ENCODE data around the gene CALHM5.

CALHM5 gene

DNA sequence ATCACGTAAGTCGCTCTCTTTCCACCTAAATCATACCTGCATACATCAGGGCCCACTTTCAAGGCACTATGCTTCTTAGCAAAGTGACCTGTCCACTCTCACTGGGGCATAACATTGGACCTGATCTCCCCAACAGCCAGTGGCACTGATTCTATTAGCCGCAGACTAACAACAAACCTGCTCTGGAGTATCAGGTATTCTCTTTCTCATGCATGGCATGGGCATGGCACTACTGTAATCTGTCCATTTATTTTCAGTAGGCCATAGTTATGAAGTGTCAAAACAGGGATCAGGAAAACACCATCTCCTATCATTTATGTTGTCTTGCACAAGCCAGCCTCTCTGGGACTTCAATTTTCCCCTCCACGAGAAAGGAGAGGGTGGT is 50.6 kb downstream of the CALHM5 start:
- no peak for TF ChIP-seq ZFX (IDR thresholded peaks at IDR 0.05)
- TF ChIP-seq, protein P1, sequence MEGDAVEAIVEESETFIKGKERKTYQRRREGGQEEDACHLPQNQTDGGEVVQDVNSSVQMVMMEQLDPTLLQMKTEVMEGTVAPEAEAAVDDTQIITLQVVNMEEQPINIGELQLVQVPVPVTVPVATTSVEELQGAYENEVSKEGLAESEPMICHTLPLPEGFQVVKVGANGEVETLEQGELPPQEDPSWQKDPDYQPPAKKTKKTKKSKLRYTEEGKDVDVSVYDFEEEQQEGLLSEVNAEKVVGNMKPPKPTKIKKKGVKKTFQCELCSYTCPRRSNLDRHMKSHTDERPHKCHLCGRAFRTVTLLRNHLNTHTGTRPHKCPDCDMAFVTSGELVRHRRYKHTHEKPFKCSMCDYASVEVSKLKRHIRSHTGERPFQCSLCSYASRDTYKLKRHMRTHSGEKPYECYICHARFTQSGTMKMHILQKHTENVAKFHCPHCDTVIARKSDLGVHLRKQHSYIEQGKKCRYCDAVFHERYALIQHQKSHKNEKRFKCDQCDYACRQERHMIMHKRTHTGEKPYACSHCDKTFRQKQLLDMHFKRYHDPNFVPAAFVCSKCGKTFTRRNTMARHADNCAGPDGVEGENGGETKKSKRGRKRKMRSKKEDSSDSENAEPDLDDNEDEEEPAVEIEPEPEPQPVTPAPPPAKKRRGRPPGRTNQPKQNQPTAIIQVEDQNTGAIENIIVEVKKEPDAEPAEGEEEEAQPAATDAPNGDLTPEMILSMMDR (conservative IDR thresholded peaks at IDR 0.05) = no peak

DNA sequence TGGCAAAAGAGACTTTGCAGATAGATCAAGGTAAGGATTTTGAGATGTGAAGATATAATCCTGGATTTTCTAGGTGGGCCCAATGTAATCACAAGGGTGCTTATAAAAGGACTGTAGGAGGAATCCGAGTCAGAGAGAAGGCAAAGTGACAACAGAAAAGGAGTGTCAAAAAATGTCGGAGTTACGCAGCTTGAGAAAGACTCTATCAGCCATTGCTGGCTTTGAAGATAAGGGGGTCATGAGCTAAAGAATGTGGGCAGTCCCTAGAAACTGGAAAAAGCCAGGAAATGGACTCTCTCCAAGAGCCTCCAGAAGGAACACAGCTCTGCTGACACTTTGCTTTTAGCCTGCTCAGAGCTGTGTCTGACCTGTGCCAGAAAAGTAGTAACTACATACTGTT is 51.2 kb downstream of the CALHM5 start:
- TF ChIP-seq, protein P1 (conservative IDR thresholded peaks at IDR 0.05) = no peak
- TF ChIP-seq ZFX (IDR thresholded peaks at IDR 0.05) = no peak
- H3K27ac ChIP-seq = no peak overlapping the region

More for the DNA sequence above, 50.6 kb downstream of the CALHM5 start:
- H3K27ac ChIP-seq = no peak overlapping the region

DNA sequence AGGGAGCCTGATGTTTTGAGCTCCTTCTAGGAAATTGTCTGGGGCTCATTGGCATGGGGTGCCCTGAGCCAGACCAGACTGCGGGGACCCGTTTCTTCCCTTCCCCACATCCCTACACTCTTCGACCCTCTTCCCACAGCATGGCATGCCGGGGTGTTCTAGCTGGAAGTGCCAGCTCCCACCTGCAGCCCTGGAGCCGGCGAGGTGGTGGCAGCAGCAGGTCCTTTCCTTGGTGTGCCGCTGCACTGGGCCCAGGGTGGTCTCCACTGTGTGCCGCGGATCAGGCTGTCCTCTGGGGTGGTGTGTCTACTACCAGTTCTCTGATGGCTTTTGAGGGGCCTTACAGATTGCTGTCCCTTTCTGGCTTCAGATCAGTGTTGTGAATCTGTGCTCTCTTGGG is 52.4 kb downstream of the CALHM5 start:
- no peak overlapping the region for H3K27ac ChIP-seq
- TF ChIP-seq, protein P1 (conservative IDR thresholded peaks at IDR 0.05) = no peak
- TF ChIP-seq ZFX (IDR thresholded peaks at IDR 0.05) = no peak

DNA sequence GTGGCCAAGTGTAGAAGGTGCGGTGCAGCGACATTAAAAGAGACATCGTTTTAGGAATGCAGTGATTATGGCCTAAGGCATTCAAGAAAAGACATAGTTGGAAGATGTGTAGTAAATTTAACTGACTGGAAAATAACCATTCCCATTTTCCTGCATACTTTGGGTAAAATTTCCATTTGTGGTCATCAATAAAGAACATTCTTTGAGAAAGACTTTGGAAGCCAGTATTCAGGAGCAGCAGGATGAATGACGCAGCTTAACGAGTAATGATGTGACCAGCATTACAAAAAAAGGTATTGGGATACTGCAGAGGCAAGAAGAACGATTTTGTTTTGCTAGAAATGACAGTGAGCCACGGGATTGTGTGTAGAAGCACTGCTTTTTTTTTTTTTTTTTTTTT is 52.9 kb downstream of the CALHM5 start:
- TF ChIP-seq ZFX (IDR thresholded peaks at IDR 0.05) = no peak
- TF ChIP-seq, protein P1 (conservative IDR thresholded peaks at IDR 0.05) = no peak
- H3K27ac ChIP-seq = no peak overlapping the region

DNA sequence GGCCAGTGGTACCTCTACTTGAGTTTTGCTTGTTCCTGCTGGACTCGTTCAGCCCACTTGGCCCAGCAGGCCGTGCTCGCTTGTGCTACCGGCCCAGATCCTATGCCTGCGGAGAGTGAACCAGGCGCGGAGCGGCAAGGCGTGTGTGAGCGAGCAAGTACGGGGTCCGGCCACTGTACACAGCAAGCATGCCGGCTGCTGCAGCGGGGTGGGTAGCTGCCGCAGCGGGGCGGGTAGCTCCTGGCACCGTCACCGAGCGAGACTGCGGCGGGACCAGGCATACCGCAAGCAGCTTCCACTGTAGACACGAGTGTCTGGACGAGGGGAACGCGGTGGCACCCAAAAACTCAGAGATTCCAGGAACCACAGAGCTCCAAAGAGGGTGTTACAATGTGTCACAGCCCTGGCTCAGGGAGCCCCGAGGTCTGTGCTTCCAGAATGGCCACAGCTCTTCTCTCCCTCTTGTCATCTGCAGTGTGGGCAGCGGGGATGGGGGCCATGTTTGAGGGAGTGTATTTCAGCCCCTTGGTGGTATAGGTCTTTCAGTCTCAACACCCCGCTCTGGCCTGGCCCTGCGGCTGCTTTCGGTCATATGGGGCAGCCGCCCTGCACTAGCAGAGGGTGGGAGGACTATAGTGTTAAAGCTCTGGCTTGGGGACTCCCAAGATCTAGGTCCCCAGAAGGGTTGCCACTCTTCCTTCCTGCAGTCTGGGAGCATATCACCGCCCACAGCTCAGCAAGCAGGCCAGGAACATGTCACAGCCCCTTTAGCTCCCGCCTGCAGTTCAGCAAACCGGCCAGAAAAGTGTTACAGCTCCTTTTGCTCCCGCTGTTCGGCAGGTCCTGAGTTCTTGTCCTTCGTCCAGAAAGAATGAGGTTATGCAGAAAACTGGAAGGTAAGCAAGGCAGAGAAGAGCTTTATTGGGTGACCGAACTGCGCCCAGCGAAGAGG is 53.8 kb downstream of the CALHM5 start:
- H3K27ac ChIP-seq = no peak overlapping the region
- TF ChIP-seq, protein P1 (conservative IDR thresholded peaks at IDR 0.05) = no peak
- no peak for TF ChIP-seq ZFX (IDR thresholded peaks at IDR 0.05)

DNA sequence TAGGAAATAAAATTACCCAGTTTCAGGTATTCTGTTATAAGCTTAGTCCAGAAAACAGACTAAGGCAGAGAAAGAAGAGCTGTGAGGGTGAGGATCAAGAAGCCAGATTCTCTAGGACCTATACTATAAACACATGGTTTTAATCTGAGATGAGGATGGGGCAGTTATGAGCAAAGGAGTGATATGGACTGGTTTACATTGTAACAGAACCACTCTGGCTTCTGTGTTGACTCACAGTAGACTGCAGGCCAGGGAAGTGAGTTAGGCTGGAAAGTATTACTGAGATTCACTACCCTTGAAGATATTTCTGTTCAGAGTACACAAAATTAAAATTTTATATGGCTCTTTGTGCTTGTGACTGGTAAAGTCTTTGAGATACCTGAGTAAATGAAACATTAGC is 56.7 kb downstream of the CALHM5 start:
- TF ChIP-seq ZFX (IDR thresholded peaks at IDR 0.05) = no peak
- TF ChIP-seq, protein P1 (conservative IDR thresholded peaks at IDR 0.05) = no peak
- no peak overlapping the region for H3K27ac ChIP-seq
